Aorta (tissue), 5 donors: Measurements from ENCODE around the gene PSMD10. TPM values are rescaled to one million over a fixed set of nuclear protein-coding genes. Genes with fewer than 3 reads are reported as not detected.

Experiments
- ATAC-seq: fragments of 200-7000 bp; cut with Tn5 transposase; one replicate; pipeline ENCODE4 v1.9.1; 2022; ENCODE audit warnings: moderate library complexity; ENCODE audit not compliant: low FRiP score
- DNase-seq, 2 donors: peaks; one replicate each; pipeline ENCODE4 v3.0.0-alpha.2; 2020
- H3K27ac ChIP-seq, 2 donors: one replicate each; pipeline ENCODE4 v1.5.1; 2013; ENCODE audit warnings: low read length in 2 of 2, mild to moderate bottlenecking in 2 of 2, moderate library complexity in 2 of 2, control low read depth in 1 of 2, inconsistent platforms in 1 of 2, low read depth in 1 of 2
- H3K27me3 ChIP-seq, 2 donors: one replicate each; pipeline ENCODE4 v1.6.1; 2013; ENCODE audit warnings: control low read depth in 1 of 2, low read length in 1 of 2, mild to moderate bottlenecking in 1 of 2, moderate library complexity in 1 of 2; ENCODE audit not compliant: insufficient read depth in 2 of 2, control insufficient read depth in 1 of 2
- H3K36me3 ChIP-seq, 2 donors: one replicate each; pipeline ENCODE4 v1.6.1; 2013; ENCODE audit warnings: control low read depth in 1 of 2, low read length in 1 of 2, mild to moderate bottlenecking in 1 of 2; ENCODE audit not compliant: insufficient read depth in 2 of 2, control insufficient read depth in 1 of 2
- H3K4me1 ChIP-seq, 2 donors: one replicate each; pipeline ENCODE4 v1.6.1; 2013; ENCODE audit warnings: low read length in 2 of 2, control low read depth in 1 of 2, mild to moderate bottlenecking in 1 of 2, moderate library complexity in 1 of 2; ENCODE audit not compliant: insufficient read depth in 2 of 2, control insufficient read depth in 1 of 2
- H3K4me3 ChIP-seq, 2 donors: one replicate each; pipeline ENCODE4 v1.5.1; 2013; ENCODE audit warnings: low read length in 2 of 2, control low read depth in 1 of 2, mild to moderate bottlenecking in 1 of 2
- H3K9me3 ChIP-seq: one replicate; pipeline ENCODE4 v1.6.1; 2013; ENCODE audit warnings: mild to moderate bottlenecking, low read length; ENCODE audit not compliant: control insufficient read depth
- WGBS, 2 donors: extraction: QIAGEN DNeasy Blood & Tissue Kit; methylation state at CpG; one replicate each; pipeline ENCODE4 v1.1.7; 2013; 5-methylcytosine and 5-hydroxymethylcytosine counted together
- intact Hi-C, 2 donors: fragments of 100-400 bp; cut with DNase I; formaldehyde crosslinking; loops; one replicate each; pipeline versions ENCODE4 v1.14.2 to v1.15.0; 2022
- polyA plus RNA-seq, 2 donors: library from polyadenylated mRNA; stranded (reverse); fragments of 200-250 nt; gene quantifications; one replicate each; pipeline ENCODE4 v1.2.3, GENCODE V29; 2013
- total RNA-seq, 2 donors: library from RNA; stranded (reverse); fragmentation: NEBNext Ultra II Directional; extraction: Animal tissue kit (Norgen Biotek cat#: 25700); gene quantifications; one replicate each; pipeline ENCODE4 v1.2.1, GENCODE V29; 2021
- donor health status: healthy with polysubstance abuse.
- donor health status: Bipolar disorder and iron deficiency.
- donor health status: DM: no; HTN: no; CAD: no.
- donor health status: DM: no; HTN: no; CAD: no.
- donor health status: DM: yes; HTN: yes; CAD: no.

Gene PSMD10
- total and polyA plus RNA-seq, 4 donors: 24.5 to 48.0 (median 25.3) TPM

DNA sequence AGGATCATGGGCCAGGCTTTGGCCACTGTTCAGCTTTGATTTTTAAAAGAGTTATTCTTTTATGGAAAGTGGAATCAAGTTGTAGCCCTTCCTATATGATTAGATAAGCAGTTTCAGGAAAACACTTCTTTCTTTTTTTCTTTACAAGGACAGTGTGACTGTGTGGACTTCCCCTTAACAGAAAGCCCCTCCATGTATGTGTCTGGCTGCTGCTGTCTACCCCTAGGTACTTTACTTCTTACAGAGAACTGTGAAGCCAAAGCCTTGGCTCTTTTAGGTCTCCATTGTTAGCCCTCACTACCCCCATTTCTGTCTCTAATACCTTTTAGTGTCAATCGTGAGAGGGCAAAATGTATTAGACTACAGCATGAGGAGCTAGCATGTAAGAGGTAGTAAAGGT lies 27.3 kb downstream of the PSMD10 start:
- ATAC-seq (no peak), DNase-seq (no peak)
- H3K4me1 ChIP-seq: no peaks in the 10 kb centered on the region
- no peak overlapping the region for H3K4me3 ChIP-seq
- no peaks in the 10 kb centered on the region for H3K9me3 ChIP-seq
- 75 to 89% methylated on average over 1 of the region's 1 CpG for WGBS, 2 donors
- no peak overlapping the region for H3K27ac ChIP-seq
- no peaks in the 10 kb centered on the region for H3K36me3 ChIP-seq
- intact Hi-C loops: loop anchor here in 1 of 2 donors (10.0 kb wide), 1 partner anchor 1169 kb away; no protein-coding TSS in a partner anchor
- H3K27me3 ChIP-seq: no peaks in the 10 kb centered on the region

DNA sequence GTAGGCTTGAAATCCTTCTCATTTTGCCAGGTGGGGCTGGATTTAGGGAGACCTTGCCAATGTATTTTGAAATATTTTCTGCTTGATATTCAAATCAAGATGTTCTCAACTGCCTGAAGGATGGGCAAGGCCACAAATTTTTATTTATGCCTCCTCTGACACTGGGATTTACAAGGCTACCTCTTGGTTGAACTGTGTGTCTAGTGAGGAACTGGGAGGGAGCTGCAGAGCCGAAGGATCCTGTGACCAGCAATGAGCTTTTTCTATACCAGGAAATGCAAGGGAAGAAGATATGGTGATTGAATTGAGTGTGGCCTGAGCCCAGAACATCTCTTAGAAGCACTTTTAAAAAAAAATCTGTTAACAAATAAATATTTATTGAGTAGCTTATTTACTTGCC lies 31.5 kb downstream of the PSMD10 start:
- Histone ChIP-seq H3K4me1 (no peaks in the 10 kb centered on the region), H3K4me3 (no peak overlapping the region), H3K9me3 (no peaks in the 10 kb centered on the region), H3K27ac (no peak overlapping the region), H3K36me3 (no peaks in the 10 kb centered on the region), H3K27me3 (no peaks in the 10 kb centered on the region)
- DNase-seq (no peak), ATAC-seq (no peak)
- intact Hi-C loops: loop anchor here in 1 of 2 donors (10.0 kb wide), 1 partner anchor 1165 kb away; no protein-coding TSS in a partner anchor
- WGBS, 2 donors: 81 to 94% methylated on average over 1 of the region's 1 CpG

DNA sequence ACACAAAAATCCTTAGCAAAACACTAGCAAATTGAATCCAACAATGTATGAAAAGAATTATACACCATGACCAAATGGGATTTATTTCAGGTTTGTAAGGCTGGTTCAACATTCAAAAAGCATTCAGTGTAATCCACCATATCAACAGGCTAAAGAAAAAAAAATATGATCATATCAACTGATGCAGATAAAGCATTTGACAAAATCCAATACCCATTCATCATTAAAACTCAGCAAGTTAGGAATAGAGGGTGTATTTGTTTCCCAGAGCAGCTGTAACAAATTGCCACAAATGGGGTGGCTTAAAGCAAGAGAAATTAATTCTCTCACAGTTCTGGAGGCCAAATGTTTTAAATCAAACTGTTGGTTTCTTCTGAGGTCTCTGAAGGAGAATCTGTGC lies 35.8 kb downstream of the PSMD10 start:
- DNase-seq: no peak
- no peaks in the 10 kb centered on the region for H3K36me3 ChIP-seq
- H3K27ac ChIP-seq: no peak overlapping the region
- H3K4me1 ChIP-seq: no peaks in the 10 kb centered on the region
- H3K9me3 ChIP-seq: no peaks in the 10 kb centered on the region
- H3K4me3 ChIP-seq: no peak overlapping the region
- no peak for ATAC-seq
- intact Hi-C loops: no loop called here
- no peaks in the 10 kb centered on the region for H3K27me3 ChIP-seq

DNA sequence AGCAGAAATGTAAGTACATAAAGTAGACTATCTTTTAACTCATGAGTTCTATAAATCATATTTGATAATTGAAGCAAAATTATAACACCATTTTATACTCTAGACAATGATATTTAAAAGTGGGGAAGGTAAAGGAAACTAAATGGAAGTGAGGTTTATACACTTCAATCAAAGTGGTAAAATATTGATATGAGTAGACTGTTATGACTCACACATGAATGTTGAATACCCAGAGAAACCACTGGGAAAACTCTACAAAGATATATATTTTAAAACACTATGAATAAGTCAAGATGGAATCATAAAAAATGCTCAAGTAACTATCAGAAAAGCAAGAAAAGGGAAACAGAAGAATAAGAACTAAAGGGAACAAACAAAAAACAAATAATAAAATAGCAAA lies 38.1 kb downstream of the PSMD10 start:
- H3K9me3 ChIP-seq: no peaks in the 10 kb centered on the region
- H3K36me3 ChIP-seq: no peaks in the 10 kb centered on the region
- intact Hi-C loops: no loop called here
- DNase-seq (no peak), ATAC-seq (no peak)
- H3K4me3 ChIP-seq: no peak overlapping the region
- H3K4me1 ChIP-seq: no peaks in the 10 kb centered on the region
- H3K27me3 ChIP-seq: no peaks in the 10 kb centered on the region
- no peak overlapping the region for H3K27ac ChIP-seq

DNA sequence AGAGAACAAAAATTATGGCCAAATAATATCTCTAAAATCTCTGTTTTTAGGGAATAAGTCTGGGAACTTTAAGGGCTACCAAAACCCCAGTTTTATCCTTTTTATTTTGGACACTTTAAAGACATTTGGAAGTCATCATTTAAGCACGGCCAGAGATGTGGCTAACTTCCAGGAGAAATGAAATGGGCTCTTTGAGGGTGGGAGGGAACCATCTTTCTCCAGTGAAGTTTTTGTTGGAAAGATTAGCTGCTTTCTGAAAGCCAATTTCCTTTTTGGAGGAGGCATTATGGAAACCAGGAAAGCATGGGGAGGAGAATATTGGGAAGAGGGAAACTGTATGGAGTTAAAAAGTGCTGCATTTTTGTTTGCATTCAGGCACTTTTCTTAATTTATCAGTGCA lies 41.7 kb downstream of the PSMD10 start:
- no peaks in the 10 kb centered on the region for H3K27me3 ChIP-seq
- H3K4me3 ChIP-seq: no peak overlapping the region
- intact Hi-C loops: no loop called here
- H3K27ac ChIP-seq: no peak overlapping the region
- no peaks in the 10 kb centered on the region for H3K36me3 ChIP-seq
- ATAC-seq (no peak), DNase-seq (no peak)
- H3K4me1 ChIP-seq: no peaks in the 10 kb centered on the region
- no peaks in the 10 kb centered on the region for H3K9me3 ChIP-seq
- WGBS, 2 donors: 10 to 25% methylated on average over 1 of the region's 1 CpG

DNA sequence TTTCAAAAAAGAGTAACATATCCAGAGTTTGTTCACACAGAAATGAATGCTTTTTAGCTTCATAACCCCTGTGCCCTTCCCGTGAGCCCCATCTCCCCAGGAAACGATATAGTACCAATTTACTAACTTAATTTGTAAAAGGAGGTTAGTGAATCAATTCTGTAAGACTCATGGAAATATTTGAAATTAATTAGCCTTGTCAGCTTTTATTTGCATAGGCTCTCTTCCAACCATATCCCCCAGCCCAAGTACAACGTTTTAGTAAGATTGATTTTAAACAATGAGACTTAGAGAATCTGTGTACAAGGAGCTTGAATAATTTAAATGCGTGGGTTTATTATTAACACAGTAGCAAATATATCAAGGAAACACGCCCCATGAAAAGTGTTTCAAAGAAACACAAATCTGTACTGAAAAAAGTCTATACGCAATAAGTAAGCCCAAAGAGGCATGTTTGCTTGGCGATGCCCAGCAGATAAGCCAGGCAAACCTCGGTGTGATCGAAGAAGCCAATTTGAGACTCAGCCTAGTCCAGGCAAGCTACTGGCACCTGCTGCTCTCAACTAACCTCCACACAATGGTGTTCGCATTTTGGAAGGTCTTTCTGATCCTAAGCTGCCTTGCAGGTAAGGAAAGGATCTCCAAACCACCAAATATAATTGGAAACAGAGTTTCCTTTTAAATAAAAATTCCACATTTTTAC lies 46.6 kb downstream of the PSMD10 start, which contains the start of gene VSIG1:
Gene VSIG1 (plus strand): TSS at position 512 of the 703 bp plus-strand sequence. CDS start 66 bp downstream, at position 578.
- no peaks in the 10 kb centered on the region for H3K4me1 ChIP-seq
- no peak within 1 kb of the TSS for H3K4me3 ChIP-seq
- DNase-seq: no peak
- no peak for ATAC-seq
- no peaks in the 10 kb centered on the region for H3K36me3 ChIP-seq
- intact Hi-C loops: no loop called here
- no peak within 1 kb of the TSS for H3K27ac ChIP-seq
- 59 to 68% methylated on average over 10 of the region's 10 CpGs for WGBS, 2 donors
- no peaks in the 10 kb centered on the region for H3K9me3 ChIP-seq
- no peaks in the 10 kb centered on the region for H3K27me3 ChIP-seq

DNA sequence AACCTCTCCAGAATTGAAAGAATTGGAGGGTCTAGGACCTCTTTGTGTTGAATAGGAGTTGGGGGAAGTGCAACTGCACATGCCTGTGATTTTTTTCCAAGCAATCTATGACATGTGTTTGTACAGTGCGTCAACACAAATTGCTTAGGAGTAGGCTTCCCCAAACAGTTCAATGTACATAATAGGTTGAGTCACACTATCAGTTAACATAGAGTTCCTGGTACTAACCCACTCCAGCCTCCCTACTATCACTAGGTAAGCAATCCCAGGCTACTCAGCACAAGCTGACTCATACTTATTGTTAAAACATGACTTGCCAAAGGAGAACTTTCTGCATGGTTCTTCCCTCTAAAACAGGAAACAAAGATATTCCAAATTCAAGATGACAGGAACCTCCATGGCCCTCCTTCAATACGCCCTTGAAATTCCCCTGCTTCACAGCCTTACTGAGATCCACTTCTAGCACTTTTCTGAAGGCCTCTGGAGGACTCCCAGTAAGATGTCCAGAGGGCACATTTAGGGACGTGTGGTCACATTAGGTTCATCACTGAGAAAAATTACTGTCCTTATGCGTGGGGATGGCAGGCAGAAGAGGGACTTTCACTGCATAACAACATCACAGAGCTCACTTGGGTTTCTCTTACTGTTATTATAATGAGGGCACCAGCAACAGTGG lies 54.9 kb downstream of the PSMD10 start:
- Histone ChIP-seq H3K4me1 (no peaks in the 10 kb centered on the region), H3K27me3 (no peaks in the 10 kb centered on the region), H3K4me3 (no peak overlapping the region), H3K36me3 (no peaks in the 10 kb centered on the region), H3K27ac (no peak overlapping the region), H3K9me3 (no peaks in the 10 kb centered on the region)
- intact Hi-C loops: no loop called here
- ATAC-seq: no peak
- DNase-seq: no peak
- WGBS, 2 donors: 46 to 86% methylated on average over 4 of the region's 4 CpGs

DNA sequence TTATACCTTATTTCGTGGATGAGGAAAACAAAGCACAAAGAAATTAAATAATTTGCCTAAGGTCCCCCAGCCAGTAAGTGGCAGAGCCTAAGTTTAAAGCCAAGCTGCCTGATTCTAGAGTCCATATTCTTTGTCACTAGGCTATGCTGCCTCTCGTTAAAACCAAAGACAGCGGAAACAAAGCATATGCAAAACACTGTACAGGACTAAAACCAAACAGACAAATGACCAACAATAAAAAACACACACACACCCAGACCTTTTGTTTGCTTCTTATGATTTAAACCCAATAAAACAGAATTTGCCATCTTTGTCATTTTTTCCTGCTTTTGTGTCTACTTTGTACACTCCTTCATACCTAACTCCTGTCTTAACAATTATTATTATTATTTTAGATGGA lies 56.6 kb downstream of the PSMD10 start:
- Histone ChIP-seq H3K4me3 (no peak overlapping the region), H3K9me3 (no peaks in the 10 kb centered on the region), H3K36me3 (no peaks in the 10 kb centered on the region), H3K4me1 (no peaks in the 10 kb centered on the region), H3K27me3 (no peaks in the 10 kb centered on the region), H3K27ac (no peak overlapping the region)
- intact Hi-C loops: no loop called here
- DNase-seq (no peak), ATAC-seq (no peak)
- 72 to 94% methylated on average over 3 of the region's 3 CpGs for WGBS, 2 donors
